ENCODE data around the gene COPE.

Gene COPE

DNA sequence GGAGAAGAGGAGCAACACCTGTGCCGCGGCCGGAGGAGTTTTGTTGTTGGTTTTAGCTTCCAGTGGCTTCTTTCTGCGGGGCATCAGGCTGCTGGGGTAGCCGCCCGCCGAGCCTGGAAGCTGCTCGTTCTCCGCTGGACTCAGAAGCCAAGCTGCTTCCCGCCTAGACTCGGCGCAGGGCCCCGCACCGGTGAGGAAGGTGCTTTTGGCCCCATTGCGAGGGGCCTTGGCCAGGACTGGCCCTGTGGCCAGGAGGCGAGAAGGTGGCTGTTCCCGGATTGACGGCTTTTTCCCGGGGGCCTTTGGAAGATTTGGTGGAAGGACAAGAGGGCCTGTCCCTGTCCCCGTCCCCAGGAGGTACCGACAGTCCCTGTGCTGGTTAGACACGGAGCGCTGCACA is 52.0 kb downstream of the COPE start:
- no peak overlapping the region for H3K27ac ChIP-seq
- TF ChIP-seq, protein P1, sequence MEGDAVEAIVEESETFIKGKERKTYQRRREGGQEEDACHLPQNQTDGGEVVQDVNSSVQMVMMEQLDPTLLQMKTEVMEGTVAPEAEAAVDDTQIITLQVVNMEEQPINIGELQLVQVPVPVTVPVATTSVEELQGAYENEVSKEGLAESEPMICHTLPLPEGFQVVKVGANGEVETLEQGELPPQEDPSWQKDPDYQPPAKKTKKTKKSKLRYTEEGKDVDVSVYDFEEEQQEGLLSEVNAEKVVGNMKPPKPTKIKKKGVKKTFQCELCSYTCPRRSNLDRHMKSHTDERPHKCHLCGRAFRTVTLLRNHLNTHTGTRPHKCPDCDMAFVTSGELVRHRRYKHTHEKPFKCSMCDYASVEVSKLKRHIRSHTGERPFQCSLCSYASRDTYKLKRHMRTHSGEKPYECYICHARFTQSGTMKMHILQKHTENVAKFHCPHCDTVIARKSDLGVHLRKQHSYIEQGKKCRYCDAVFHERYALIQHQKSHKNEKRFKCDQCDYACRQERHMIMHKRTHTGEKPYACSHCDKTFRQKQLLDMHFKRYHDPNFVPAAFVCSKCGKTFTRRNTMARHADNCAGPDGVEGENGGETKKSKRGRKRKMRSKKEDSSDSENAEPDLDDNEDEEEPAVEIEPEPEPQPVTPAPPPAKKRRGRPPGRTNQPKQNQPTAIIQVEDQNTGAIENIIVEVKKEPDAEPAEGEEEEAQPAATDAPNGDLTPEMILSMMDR (conservative IDR thresholded peaks at IDR 0.05), result no peak
- no peak for TF ChIP-seq ZFX (IDR thresholded peaks at IDR 0.05)

DNA sequence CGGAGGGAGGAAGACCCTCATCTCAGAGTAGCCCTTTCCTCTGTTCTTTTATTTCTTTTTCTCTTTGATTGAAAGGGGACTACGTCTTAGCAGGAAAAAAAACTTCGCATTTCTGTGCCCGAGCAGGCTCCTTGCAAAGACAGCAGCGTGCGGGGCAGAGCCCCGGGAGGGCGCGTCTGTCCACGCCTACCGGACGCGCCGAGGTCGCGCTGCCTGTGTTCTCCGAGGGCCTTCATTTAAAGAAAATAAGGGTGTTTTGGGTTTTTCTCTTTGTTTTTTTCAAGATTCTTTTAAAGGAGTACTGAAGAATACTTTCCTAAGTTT is 52.4 kb downstream of the COPE start:
- TF ChIP-seq ZFX (IDR thresholded peaks at IDR 0.05), result no peak
- TF ChIP-seq, protein P1 (conservative IDR thresholded peaks at IDR 0.05), result no peak; the same call in none of the 2 replicates
- H3K27ac ChIP-seq, result no peak overlapping the region

DNA sequence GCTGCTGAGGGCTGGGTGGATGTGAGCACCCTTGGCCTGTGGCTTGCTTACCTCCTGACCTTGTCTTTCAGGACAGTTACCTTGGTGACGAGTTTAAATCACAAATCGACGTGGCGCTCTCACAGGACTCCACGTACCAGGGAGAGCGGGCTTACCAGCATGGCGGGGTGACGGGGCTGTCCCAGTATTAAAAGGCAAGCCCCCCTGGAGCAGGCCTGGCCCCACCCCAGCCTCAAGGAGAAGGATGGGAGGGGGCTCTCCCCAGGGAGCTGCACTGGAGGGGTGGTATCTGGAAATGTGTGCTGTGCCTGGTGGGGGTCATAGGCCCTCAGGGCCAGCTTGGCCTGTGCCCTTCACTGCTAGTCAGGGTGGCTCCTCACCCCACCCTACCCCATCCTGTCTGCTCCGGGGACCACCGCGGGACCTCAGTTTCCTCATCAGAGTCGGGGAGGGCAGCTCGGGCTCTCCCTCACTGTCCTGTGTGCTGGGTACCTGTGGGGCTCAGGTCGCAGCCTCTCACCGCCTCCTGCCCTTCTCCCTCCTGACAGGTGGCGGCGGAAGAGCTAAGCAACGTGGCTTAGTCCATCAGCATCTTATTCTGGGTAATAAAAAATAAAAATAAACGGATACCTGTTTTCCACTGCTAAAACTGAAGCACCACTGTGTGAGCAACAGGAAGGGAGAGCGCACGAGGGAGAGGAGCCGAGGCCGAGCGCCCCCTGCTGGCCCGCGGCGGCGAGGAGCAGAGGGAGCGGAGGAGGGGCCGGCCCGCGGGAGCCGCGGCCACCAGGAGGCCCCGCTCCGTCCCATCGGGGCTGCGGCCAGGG is 53.0 kb downstream of the COPE start:
- H3K27ac ChIP-seq, result no peak overlapping the region
- TF ChIP-seq ZFX (IDR thresholded peaks at IDR 0.05), result no peak
- TF ChIP-seq, protein P1 (conservative IDR thresholded peaks at IDR 0.05), result peak; percentile 100

DNA sequence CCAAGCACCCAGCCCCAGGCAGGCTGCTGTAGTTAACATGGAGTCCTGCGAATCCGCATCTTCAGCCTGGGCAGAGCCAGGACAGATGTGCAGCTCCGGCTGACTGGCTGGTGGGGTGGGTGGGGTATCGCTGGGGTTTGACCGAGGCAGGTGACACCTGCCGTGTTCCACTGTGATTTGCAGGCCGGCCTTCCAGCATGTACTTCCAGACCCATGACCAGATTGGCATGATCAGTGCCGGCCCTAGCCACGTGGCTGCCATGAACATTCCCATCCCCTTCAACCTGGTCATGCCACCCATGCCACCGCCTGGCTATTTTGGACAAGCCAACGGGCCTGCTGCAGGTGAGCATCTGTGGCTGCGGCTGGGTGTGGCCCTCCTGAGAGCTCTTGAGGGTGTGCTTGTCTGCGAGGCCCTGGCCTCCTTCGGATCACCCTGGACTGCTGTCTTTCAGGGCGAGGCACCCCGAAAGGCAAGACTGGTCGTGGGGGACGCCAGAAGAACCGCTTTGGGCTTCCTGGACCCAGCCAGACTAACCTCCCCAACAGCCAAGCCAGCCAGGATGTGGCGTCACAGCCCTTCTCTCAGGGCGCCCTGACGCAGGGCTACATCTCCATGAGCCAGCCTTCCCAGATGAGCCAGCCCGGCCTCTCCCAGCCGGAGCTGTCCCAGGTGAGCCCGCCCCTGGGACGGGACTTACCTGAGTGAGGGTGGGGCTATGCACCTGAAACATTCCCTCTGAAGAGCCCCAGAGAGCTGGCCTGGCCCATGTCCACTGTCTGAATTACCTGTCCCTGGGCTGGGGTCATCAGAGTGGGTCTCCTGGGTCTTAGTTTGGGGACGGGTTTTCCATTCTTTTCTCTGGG is 53.8 kb downstream of the COPE start:
- H3K27ac ChIP-seq, result no peak overlapping the region
- TF ChIP-seq ZFX (IDR thresholded peaks at IDR 0.05), result no peak
- TF ChIP-seq, protein P1 (conservative IDR thresholded peaks at IDR 0.05), result no peak

DNA sequence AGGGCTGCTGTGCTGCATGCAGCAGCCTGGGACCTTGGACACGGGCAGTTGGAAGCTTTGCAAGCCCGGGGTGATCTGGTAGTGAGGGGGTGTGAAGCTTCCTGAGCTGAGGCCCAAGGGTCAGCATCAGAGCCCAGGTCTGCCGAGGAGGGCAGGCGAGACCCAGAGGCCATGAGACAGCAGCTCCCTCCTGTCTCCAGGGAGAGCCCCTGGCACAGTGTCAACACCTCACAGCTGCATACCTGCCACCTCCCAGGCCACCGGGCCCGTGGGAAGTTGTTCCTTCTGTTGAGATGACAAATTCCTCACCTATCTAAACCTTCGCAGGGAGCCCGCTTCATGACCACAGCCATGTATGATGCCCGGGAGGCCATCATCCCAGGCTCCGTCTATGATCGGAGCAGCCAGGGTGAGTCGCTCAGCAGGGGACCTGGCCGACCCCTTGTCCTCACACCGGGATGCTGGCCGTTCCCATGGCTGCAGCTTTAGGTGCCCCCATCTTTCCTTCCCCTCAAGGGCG is 55.3 kb downstream of the COPE start:
- TF ChIP-seq, protein P1 (conservative IDR thresholded peaks at IDR 0.05), result no peak
- TF ChIP-seq ZFX (IDR thresholded peaks at IDR 0.05), result no peak
- H3K27ac ChIP-seq, result no peak overlapping the region

DNA sequence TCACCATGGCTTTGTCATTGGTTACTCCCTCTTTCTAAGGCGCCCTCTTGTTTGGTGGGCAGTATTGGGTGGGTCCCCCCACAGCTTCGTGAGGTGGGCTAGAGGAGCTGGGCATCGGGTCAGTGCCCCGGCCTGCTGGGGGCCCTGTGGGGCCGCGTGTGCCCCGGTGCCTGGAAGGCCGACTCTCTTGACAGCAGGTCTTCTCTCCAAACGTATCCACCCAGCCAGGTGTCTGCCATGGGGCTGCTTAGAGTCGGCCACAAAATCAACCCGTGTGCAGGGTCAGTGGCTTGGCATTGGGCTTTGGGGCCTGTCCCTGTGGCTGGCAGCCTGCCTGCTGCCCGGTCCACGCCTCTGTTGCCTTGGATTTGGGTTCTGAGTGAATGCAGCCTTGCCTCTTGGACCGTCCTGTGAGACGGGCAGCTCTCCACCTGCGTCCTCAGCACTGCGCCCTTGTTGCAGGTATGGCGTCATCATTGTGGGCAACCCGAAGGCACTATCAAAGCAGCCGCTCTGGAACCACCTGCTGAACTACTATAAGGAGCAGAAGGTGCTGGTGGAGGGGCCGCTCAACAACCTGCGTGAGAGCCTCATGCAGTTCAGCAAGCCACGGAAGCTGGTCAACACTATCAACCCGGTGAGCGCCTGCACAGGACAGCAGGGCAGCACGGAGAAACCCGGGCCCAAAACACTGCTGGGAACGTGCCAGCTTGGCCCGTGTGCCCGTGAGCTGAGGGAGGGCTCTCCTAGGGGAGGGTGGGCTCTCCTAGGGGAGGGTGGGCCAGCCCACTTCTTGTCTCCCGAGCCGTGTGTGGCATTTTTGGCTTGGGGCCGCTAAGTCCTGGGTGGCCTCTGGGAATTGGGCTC is 56.0 kb downstream of the COPE start:
- TF ChIP-seq ZFX (IDR thresholded peaks at IDR 0.05), result no peak
- TF ChIP-seq, protein P1 (conservative IDR thresholded peaks at IDR 0.05), result no peak
- no peak overlapping the region for H3K27ac ChIP-seq

Measured in C4-2B (cell line).